Common myeloid progenitor, CD34-positive (primary cell): ENCODE measurements around the gene CACNA1G.

ENCODE experiments used
- CTCF ChIA-PET: fragments of 350-600 bp; sonication (Branson Sonifier 250); formaldehyde crosslinking; loops from one replicate; lab custom pipeline; 2021; ENCODE audit warnings: antibody characterized with exemption; lab: Charles Lee
- POLR2A ChIA-PET: fragments of 350-600 bp; sonication (Branson Sonifier 250); formaldehyde crosslinking; loops from one replicate; lab custom pipeline; 2021; ENCODE audit warnings: antibody characterized with exemption; lab: Charles Lee
- DNase-seq, 3 donors: peaks; one replicate each; pipeline versions ENCODE4 v3.0.0 to v3.0.0-alpha.2; 2013
- H3K27ac ChIP-seq, 2 experiments: 1 replicate in 1 of 2; 2 replicates in 1 of 2; pipeline ENCODE4 v1.7.0; 2013; ENCODE audit warnings: inconsistent platforms in 2 of 2, low read length in 2 of 2, mild to moderate bottlenecking in 2 of 2, low read depth in 1 of 2, moderate library complexity in 1 of 2; ENCODE audit not compliant: severe bottlenecking in 2 of 2, insufficient read depth in 1 of 2, poor library complexity in 1 of 2
- H3K27me3 ChIP-seq, 5 experiments: replicated peaks in 2 of 5; 1 replicate in 3 of 5; 2 replicates in 2 of 5; pipeline versions ENCODE4 v1.6.1 to v1.7.0; 2013; ENCODE audit warnings: low read length in 4 of 5, mild to moderate bottlenecking in 2 of 5, moderate library complexity in 2 of 5, inconsistent platforms in 1 of 5; ENCODE audit not compliant: insufficient read depth in 5 of 5, control insufficient read depth in 4 of 5
- H3K36me3 ChIP-seq, 4 experiments: 1 replicate in 2 of 4; 2 replicates in 2 of 4; pipeline versions ENCODE4 v1.6.1 to v1.7.0; 2013; ENCODE audit warnings: low read length in 3 of 4, control low read depth in 1 of 4, mild to moderate bottlenecking in 1 of 4; ENCODE audit not compliant: control insufficient read depth in 4 of 4, insufficient read depth in 4 of 4
- H3K4me1 ChIP-seq, 4 experiments: 1 replicate in 3 of 4; 2 replicates in 1 of 4; pipeline versions ENCODE4 v1.6.1 to v1.7.1; 2013; ENCODE audit warnings: low read length in 3 of 4, mild to moderate bottlenecking in 3 of 4, control low read depth in 1 of 4, inconsistent platforms in 1 of 4, moderate library complexity in 1 of 4; ENCODE audit not compliant: control insufficient read depth in 4 of 4, insufficient read depth in 4 of 4; ENCODE audit errors: control extremely low read depth in 1 of 4
- H3K4me3 ChIP-seq, 7 experiments: 1 replicate in 4 of 7; 2 replicates in 3 of 7; pipeline versions ENCODE4 v1.5.1 to v1.7.0; 2013; ENCODE audit warnings: mild to moderate bottlenecking in 7 of 7, low read length in 6 of 7, moderate library complexity in 6 of 7, inconsistent platforms in 2 of 7, low read depth in 2 of 7, control low read depth in 1 of 7; ENCODE audit not compliant: insufficient read depth in 4 of 7, control insufficient read depth in 1 of 7; ENCODE audit errors: extremely low read depth in 1 of 7
- H3K9me3 ChIP-seq, 5 experiments: 1 replicate in 4 of 5; 2 replicates in 1 of 5; pipeline versions ENCODE4 v1.6.1 to v1.7.1; 2013; ENCODE audit warnings: low read length in 4 of 5, mild to moderate bottlenecking in 2 of 5, inconsistent platforms in 1 of 5, low read depth in 1 of 5, moderate library complexity in 1 of 5; ENCODE audit not compliant: control insufficient read depth in 4 of 5, insufficient read depth in 2 of 5; ENCODE audit errors: control extremely low read depth in 1 of 5
- WGBS: methylation state at CpG from one replicate; pipeline ENCODE4 v1.1.5; 2013; ENCODE audit not compliant: insufficient coverage; 5-methylcytosine and 5-hydroxymethylcytosine counted together

Gene CACNA1G

GRCh38 chr17:50551433-50551815 lies 9.1 kb upstream of the CACNA1G start:
- ChIA-PET CTCF (interaction anchor here (0.6 to 16.6 kb wide), 24 partner anchors 8 to 247 kb away, joined by 3 to 325 read pairs (median 4); partner anchors contain the start of genes CACNA1G and RSAD1), POLR2A (no interaction called here)
- Histone ChIP-seq H3K27me3 (peaks cover 0 to under 1% (median 0%) of the 10 kb centered on the region in 5 experiments), H3K36me3 (peaks cover 2 to 21% (median 15%) of the 10 kb centered on the region in 4 experiments), H3K9me3 (no peaks in the 10 kb centered on the region), H3K27ac (no peak overlapping the region), H3K4me3 (no peak overlapping the region), H3K4me1 (peaks cover 0 to 11% (median 7%) of the 10 kb centered on the region in 4 experiments)
- 100% methylated on average over 6 of the region's 8 CpGs for WGBS
- DNase-seq = no peak

- H3K9me3 ChIP-seq = no peaks in the 10 kb centered on the region
- H3K27ac ChIP-seq = no peak overlapping the region
- no peak for DNase-seq
- no peak overlapping the region for H3K4me3 ChIP-seq
- peaks cover 0 to 9% (median 6%) of the 10 kb centered on the region in 4 experiments for H3K4me1 ChIP-seq
- peaks cover 0 to 5% (median 2%) of the 10 kb centered on the region in 5 experiments for H3K27me3 ChIP-seq
- CTCF ChIA-PET = interaction anchor here (0.5 to 16.6 kb wide), 14 partner anchors 8 to 462 kb away, joined by 3 to 325 read pairs (median 5); partner anchors contain the start of gene CACNA1G
- POLR2A ChIA-PET = no interaction called here
- 90% methylated on average over 11 of the region's 12 CpGs for WGBS
- peaks cover 2 to 21% (median 15%) of the 10 kb centered on the region in 4 experiments for H3K36me3 ChIP-seq
Observed at GRCh38 chr17:50551884-50552283, 8.6 kb upstream of the CACNA1G start.

- no peak overlapping the region for H3K4me3 ChIP-seq
- peaks cover 2 to 20% (median 14%) of the 10 kb centered on the region in 4 experiments for H3K36me3 ChIP-seq
- H3K27me3 ChIP-seq = peaks cover 0 to 28% (median 17%) of the 10 kb centered on the region in 5 experiments
- H3K9me3 ChIP-seq = no peaks in the 10 kb centered on the region
- no peak for DNase-seq
- peaks cover 0 to 7% (median 4%) of the 10 kb centered on the region in 4 experiments for H3K4me1 ChIP-seq
- CTCF ChIA-PET = interaction anchor here (6.0 to 16.6 kb wide), 2 partner anchors 9 to 68 kb away, joined by 27 to 325 read pairs; no protein-coding TSS in a partner anchor
- POLR2A ChIA-PET = interaction anchor here (1.5 kb wide), 1 partner anchor 12 kb away, joined by 5 read pairs; no protein-coding TSS in a partner anchor
- 99% methylated on average over 6 of the region's 17 CpGs for WGBS
- H3K27ac ChIP-seq = no peak overlapping the region
Observed at GRCh38 chr17:50554201-50554600, 6.3 kb upstream of the CACNA1G start.

GRCh38 chr17:50556803-50557202 lies 3.7 kb upstream of the CACNA1G start:
- Histone ChIP-seq H3K27me3 (peaks cover 0 to 49% (median 24%) of the 10 kb centered on the region in 5 experiments), H3K27ac (no peak overlapping the region), H3K36me3 (peaks cover 2 to 11% (median 5%) of the 10 kb centered on the region in 4 experiments), H3K4me3 (no peak overlapping the region), H3K9me3 (no peaks in the 10 kb centered on the region), H3K4me1 (peaks cover 0 to 30% (median 24%) of the 10 kb centered on the region in 4 experiments)
- WGBS = 82% methylated on average over 3 of the region's 5 CpGs
- DNase-seq = no peak
- ChIA-PET POLR2A (no interaction called here), CTCF (interaction anchor here (1.0 to 16.6 kb wide), 3 partner anchors 10 to 137 kb away, joined by 3 to 325 read pairs (median 3); no protein-coding TSS in a partner anchor)

- H3K4me1 ChIP-seq = peaks cover 0 to 37% (median 33%) of the 10 kb centered on the region in 4 experiments
- H3K27ac ChIP-seq = no peak overlapping the region
- peaks cover 0 to 56% (median 29%) of the 10 kb centered on the region in 5 experiments for H3K27me3 ChIP-seq
- CTCF ChIA-PET = interaction anchor here (1.1 kb wide), 1 partner anchor 9 kb away, joined by 4 read pairs; no protein-coding TSS in a partner anchor
- H3K9me3 ChIP-seq = no peaks in the 10 kb centered on the region
- WGBS = 98% methylated on average over 4 of the region's 4 CpGs
- POLR2A ChIA-PET = no interaction called here
- peaks cover 1 to 11% (median 5%) of the 10 kb centered on the region in 4 experiments for H3K36me3 ChIP-seq
- no peak overlapping the region for H3K4me3 ChIP-seq
- DNase-seq = no peak
Observed at GRCh38 chr17:50557630-50558029, 2.9 kb upstream of the CACNA1G start.

- Histone ChIP-seq H3K4me1 (peaks cover 0 to 39% (median 36%) of the 10 kb centered on the region in 4 experiments), H3K4me3 (no peak overlapping the region), H3K27me3 (peaks cover 0 to 61% (median 33%) of the 10 kb centered on the region in 5 experiments), H3K9me3 (no peaks in the 10 kb centered on the region), H3K36me3 (peaks cover 0 to 11% (median 5%) of the 10 kb centered on the region in 4 experiments), H3K27ac (no peak overlapping the region)
- 89% methylated on average over 4 of the region's 4 CpGs for WGBS
- ChIA-PET POLR2A (no interaction called here), CTCF (interaction anchor here (1.1 kb wide), 1 partner anchor 9 kb away, joined by 4 read pairs; no protein-coding TSS in a partner anchor)
- no peak for DNase-seq
Observed at GRCh38 chr17:50558091-50558490, 2.4 kb upstream of the CACNA1G start.

GRCh38 chr17:50558581-50558940 lies 2.0 kb upstream of the CACNA1G start:
- Histone ChIP-seq H3K9me3 (no peaks in the 10 kb centered on the region), H3K27ac (no peak overlapping the region), H3K36me3 (peaks cover 0 to 11% (median 5%) of the 10 kb centered on the region in 4 experiments), H3K4me1 (peaks cover 0 to 39% (median 36%) of the 10 kb centered on the region in 4 experiments), H3K27me3 (peaks cover 0 to 66% (median 36%) of the 10 kb centered on the region in 5 experiments), H3K4me3 (peak overlapping the region in 3 of 7 experiments; percentile 11 to 66 (median 54))
- 9% methylated on average over 14 of the region's 18 CpGs for WGBS
- no peak for DNase-seq
- ChIA-PET CTCF (no interaction called here), POLR2A (no interaction called here)
